K562 (cell line): Measurements from ENCODE around the gene KLHL18. TPM values are rescaled to one million over a fixed set of nuclear protein-coding genes. Genes with fewer than 3 reads are reported as not detected.

Experiments
- BDP1 ChIP-seq: IDR thresholded peaks from 3 replicates; pipeline ENCODE4 v1.6.1; 2011; ENCODE audit not compliant: insufficient read length, insufficient read depth
- BRD9 ChIP-seq: fragments of 450-650 bp; IDR thresholded peaks from 2 replicates; pipeline ENCODE4 v1.6.1; 2018; ENCODE audit warnings: low read depth; ENCODE audit not compliant: partially characterized antibody
- CHD1 ChIP-seq: fragments of 200-600 bp; sonication (generic); IDR thresholded peaks from one replicate; pipeline ENCODE4 v1.6.1; 2012; ENCODE audit warnings: mild to moderate bottlenecking, moderate library complexity, low read length, inconsistent platforms
- CHD4 ChIP-seq: fragments of 200-600 bp; sonication (generic); IDR thresholded peaks from 3 replicates; pipeline ENCODE4 v1.6.1; 2012; ENCODE audit warnings: low read depth, mild to moderate bottlenecking, mixed read lengths, low read length, inconsistent platforms; ENCODE audit not compliant: insufficient read depth, insufficient replicate concordance, poor library complexity, severe bottlenecking
- HMGXB4 ChIP-seq: sonication (generic); formaldehyde crosslinking; IDR thresholded peaks from 2 replicates; pipeline ENCODE4 v1.8.1; 2023; ENCODE audit warnings: mild to moderate bottlenecking, missing genetic modification reagents
- MCM3 ChIP-seq: fragments of 450-650 bp; IDR thresholded peaks from 2 replicates; pipeline ENCODE4 v1.6.1; 2016
- NCOA2 ChIP-seq, 2 experiments: fragments of 450-650 bp; IDR thresholded peaks; 2 replicates each; pipeline ENCODE4 v1.6.1; 2018; ENCODE audit warnings: mild to moderate bottlenecking in 2 of 2, moderate library complexity in 1 of 2; ENCODE audit not compliant: partially characterized antibody in 2 of 2
- NFATC3 ChIP-seq: fragments of 450-650 bp; IDR thresholded peaks from 2 replicates; pipeline ENCODE4 v1.6.1; 2017; ENCODE audit warnings: mild to moderate bottlenecking
- NR2C2 ChIP-seq, 2 experiments: fragments of 200-800 bp in 1 of 2; sonication (Bioruptor generic) in 1 of 2; sonication (generic) in 1 of 2; formaldehyde crosslinking in 1 of 2; IDR thresholded peaks; 2 replicates each; pipeline versions ENCODE4 v1.6.1 to v1.8.0; 2016 to 2022; ENCODE audit warnings: mild to moderate bottlenecking in 1 of 2, missing compliant biosample characterization in 1 of 2, missing genetic modification characterization in 1 of 2, missing genetic modification reagents in 1 of 2
- OTX1 ChIP-seq: fragments of 450-650 bp; formaldehyde crosslinking; IDR thresholded peaks from 2 replicates; pipeline ENCODE4 v1.4.0; 2022; ENCODE audit warnings: mild to moderate bottlenecking
- PCBP2 ChIP-seq: fragments of 200-400 bp; formaldehyde crosslinking; IDR thresholded peaks from 2 replicates; pipeline ENCODE4 v1.6.1; 2018; ENCODE audit warnings: low read length, low read depth, mild to moderate bottlenecking, moderate library complexity; ENCODE audit not compliant: poor library complexity, severe bottlenecking
- RBFOX2 ChIP-seq: fragments of 200-400 bp; formaldehyde crosslinking; IDR thresholded peaks from 2 replicates; pipeline ENCODE4 v1.6.1; 2017; ENCODE audit warnings: low read depth, mild to moderate bottlenecking, low read length, moderate library complexity
- RBM14 ChIP-seq: fragments of 200-400 bp; formaldehyde crosslinking; IDR thresholded peaks from 2 replicates; pipeline ENCODE4 v1.6.1; 2018; ENCODE audit warnings: low read depth, mild to moderate bottlenecking, low read length, moderate library complexity, borderline replicate concordance; ENCODE audit not compliant: insufficient read depth
- RBM15 ChIP-seq: fragments of 200-400 bp; formaldehyde crosslinking; IDR thresholded peaks from 2 replicates; pipeline ENCODE4 v1.6.1; 2018; ENCODE audit warnings: mild to moderate bottlenecking, low read length, moderate library complexity; ENCODE audit not compliant: insufficient read depth
- SNAPC5 ChIP-seq: fragments of 250-450 bp; sonication (Bioruptor Pico); IDR thresholded peaks from 2 replicates; pipeline ENCODE4 v1.8.0; 2021; ENCODE audit warnings: moderate library complexity, mild to moderate bottlenecking, inconsistent platforms
- SOX6 ChIP-seq: fragments of 450-650 bp; IDR thresholded peaks from 2 replicates; pipeline ENCODE4 v1.6.1; 2014; ENCODE audit warnings: mild to moderate bottlenecking
- SRSF1 ChIP-seq: fragments of 200-400 bp; formaldehyde crosslinking; IDR thresholded peaks from 2 replicates; pipeline ENCODE4 v1.6.1; 2017; ENCODE audit warnings: mild to moderate bottlenecking, low read depth, low read length, moderate library complexity
- TCF15 ChIP-seq: fragments of 250-450 bp; sonication (Bioruptor Pico); IDR thresholded peaks from 2 replicates; pipeline ENCODE4 v1.8.0; 2022; ENCODE audit warnings: moderate library complexity, mild to moderate bottlenecking, inconsistent platforms
- TGIF2 ChIP-seq: sonication (generic); formaldehyde crosslinking; IDR thresholded peaks from 2 replicates; pipeline ENCODE4 v1.8.1; 2022; ENCODE audit warnings: mild to moderate bottlenecking, missing genetic modification reagents, moderate library complexity
- TRIM24 ChIP-seq, 2 experiments: fragments of 450-650 bp; IDR thresholded peaks; 2 replicates each; pipeline ENCODE4 v1.6.1; 2016
- U2AF2 ChIP-seq: fragments of 200-400 bp; formaldehyde crosslinking; optimal IDR thresholded peaks from 2 replicates; pipeline ENCODE3; 2017; ENCODE audit warnings: low read depth, mild to moderate bottlenecking, low read length
- WHSC1 ChIP-seq: IDR thresholded peaks from one replicate; pipeline ENCODE4 v1.6.1; 2012; ENCODE audit warnings: low read length, control low read depth, inconsistent platforms
- XRCC3 ChIP-seq: fragments of 450-650 bp; IDR thresholded peaks from 2 replicates; pipeline ENCODE4 v1.6.1; 2017; ENCODE audit warnings: mild to moderate bottlenecking, moderate library complexity
- ZNF280B ChIP-seq: fragments of 250-450 bp; sonication (Bioruptor Pico); IDR thresholded peaks from 2 replicates; pipeline ENCODE4 v1.5.1; 2021; ENCODE audit warnings: mild to moderate bottlenecking
- ZNF431 ChIP-seq: sonication (generic); formaldehyde crosslinking; IDR thresholded peaks from 2 replicates; pipeline ENCODE4 v1.8.0; 2022; ENCODE audit warnings: mild to moderate bottlenecking, missing genetic modification reagents
- polyA plus RNA-seq, 8 experiments: library from polyadenylated mRNA; depleted of rRNA in 4 of 8; stranded (reverse) in 5 of 8; unstranded in 3 of 8; fragments of >200 nt; fragmentation: Nextera tagmentation in 2 of 8; fragmentation: Illumina TruSeq in 1 of 8; extraction: Ambion mirVana in 2 of 8; extraction: Trizol in 1 of 8; gene quantifications; 2 replicates each; pipeline versions ENCODE4 v1.2.1 to v1.2.3, GENCODE V29; 2011 to 2014; ENCODE audit warnings: inconsistent platforms in 1 of 8, missing spikeins in 1 of 8
- total RNA-seq, 7 experiments: library from RNA; depleted of rRNA in 6 of 7; stranded (reverse); fragments of >200 nt in 6 of 7; fragmentation: Illumina TruSeq in 2 of 7; extraction: Trizol in 2 of 7; gene quantifications; 2 replicates each; pipeline versions ENCODE4 v1.2.1 to v1.2.3, GENCODE V29; 2011 to 2021; ENCODE audit warnings: low replicate concordance in 1 of 7

Gene KLHL18
- total and polyA plus RNA-seq, 9 of the 15 experiments (the other 6 are each of a cell fraction or from before 2014, with no cell fraction given): 26.7 to 97.5 (median 48.7) TPM

GRCh38 chr3:47266709-47267489 lies 15.8 kb upstream of the KLHL18 start (continued):
- TF ChIP-seq HMGXB4 (CRISPR knock-in tag) (no peak), NCOA2 (IDR thresholded peaks at IDR 0.05; ENCODE audit: partially characterized antibody in 2 of 2) (no peak), TRIM24 (IDR thresholded peaks at IDR 0.05) (peak; percentile 44 to 61; a peak in 3 of 4 replicates), BRD9 (no peak), ZNF431 (CRISPR knock-in tag) (no peak), SOX6 (peak; percentile 72), CHD1 (no peak), NR2C2 (CRISPR knock-in tag; IDR thresholded peaks at IDR 0.05) (no peak), NR2C2 (tag; IDR thresholded peaks at IDR 0.05) (no peak), RBM14 (no peak), NFATC3 (no peak), XRCC3 (no peak), SRSF1 (no peak), MCM3 (no peak), U2AF2 (no peak), SNAPC5 (CRISPR knock-in tag) (no peak), TGIF2 (CRISPR knock-in tag) (no peak), RBFOX2 (no peak), ZNF280B (CRISPR knock-in tag) (no peak), PCBP2 (no peak), RBM15 (no peak), WHSC1 (no peak), BDP1 (no peak), OTX1 (no peak), CHD4 (no peak), TCF15 (no peak)
